MM.1S (cell line): ENCODE data around the gene STK32A.

Source experiments
- DNase-seq: peaks from one replicate; pipeline ENCODE4 v3.0.0-alpha.2; 2015
- H2AFZ ChIP-seq: fragments of 300-600 bp; sonication (generic); 2 replicates; pipeline ENCODE4 v1.6.0; 2016; ENCODE audit warnings: antibody characterized with exemption, low read length
- H3F3A ChIP-seq: fragments of 300-600 bp; sonication (generic); 2 replicates; pipeline ENCODE4 v1.6.1; 2016; ENCODE audit warnings: mild to moderate bottlenecking, antibody characterized with exemption, low read length, moderate library complexity, mixed read lengths; ENCODE audit not compliant: insufficient read depth
- H3K27ac ChIP-seq: fragments of 300-600 bp; sonication (generic); 2 replicates; pipeline ENCODE4 v1.5.1; 2016; ENCODE audit warnings: mild to moderate bottlenecking, low read length
- H3K27me3 ChIP-seq: fragments of 300-600 bp; sonication (generic); replicated peaks from 2 replicates; pipeline ENCODE4 v1.6.0; 2016; ENCODE audit warnings: low read length; ENCODE audit not compliant: insufficient read depth
- H3K36me3 ChIP-seq: fragments of 300-600 bp; sonication (generic); replicated peaks from 2 replicates; pipeline ENCODE4 v1.6.1; 2016; ENCODE audit warnings: mild to moderate bottlenecking, low read length, mixed read lengths; ENCODE audit not compliant: insufficient read depth
- H3K4me1 ChIP-seq: fragments of 300-600 bp; sonication (generic); 2 replicates; pipeline ENCODE4 v1.6.1; 2016; ENCODE audit warnings: low read length, mixed read lengths
- H3K4me2 ChIP-seq: fragments of 300-600 bp; sonication (generic); 2 replicates; pipeline ENCODE4 v1.6.0; 2016; ENCODE audit warnings: low read depth, low read length
- H3K4me3 ChIP-seq: fragments of 300-600 bp; sonication (generic); 2 replicates; pipeline ENCODE4 v1.5.1; 2016; ENCODE audit warnings: low read length, mixed read lengths
- H3K79me2 ChIP-seq: fragments of 300-600 bp; sonication (generic); 2 replicates; pipeline ENCODE4 v1.6.1; 2016; ENCODE audit warnings: mixed run types, low read length, mixed read lengths
- H3K9ac ChIP-seq: fragments of 300-600 bp; sonication (generic); 2 replicates; pipeline ENCODE4 v1.6.1; 2016; ENCODE audit warnings: low read length, mixed read lengths
- H3K9me2 ChIP-seq: fragments of 300-600 bp; sonication (generic); replicated peaks from 2 replicates; pipeline ENCODE4 v1.6.1; 2016; ENCODE audit warnings: mild to moderate bottlenecking, low read length, mixed read lengths; ENCODE audit not compliant: insufficient read depth
- H3K9me3 ChIP-seq: fragments of 300-600 bp; sonication (generic); replicated peaks from 2 replicates; pipeline ENCODE4 v1.6.1; 2016; ENCODE audit warnings: mild to moderate bottlenecking, low read length, mixed read lengths; ENCODE audit not compliant: insufficient read depth
- H4K20me1 ChIP-seq: fragments of 300-600 bp; sonication (generic); 2 replicates; pipeline ENCODE4 v1.6.1; 2016; ENCODE audit warnings: mild to moderate bottlenecking, low read length, moderate library complexity, mixed read lengths; ENCODE audit not compliant: insufficient read depth
- EZH2 ChIP-seq: fragments of 300-600 bp; sonication (generic); optimal IDR thresholded peaks from 2 replicates; pipeline ENCODE3; 2017; ENCODE audit warnings: low read depth, mild to moderate bottlenecking, antibody characterized with exemption, low read length, mixed read lengths
- EZH2phosphoT487 ChIP-seq: fragments of 300-600 bp; sonication (generic); IDR thresholded peaks from 2 replicates; pipeline ENCODE4 v1.6.1; 2018; ENCODE audit warnings: antibody characterized with exemption, low read length
- TF ChIP-seq, protein P1 (sequence below): fragments of 300-600 bp; sonication (generic); IDR thresholded peaks from 2 replicates; pipeline ENCODE4 v1.5.1; 2016; ENCODE audit warnings: antibody characterized with exemption, low read length, mixed read lengths

The STK32A gene

DNA sequence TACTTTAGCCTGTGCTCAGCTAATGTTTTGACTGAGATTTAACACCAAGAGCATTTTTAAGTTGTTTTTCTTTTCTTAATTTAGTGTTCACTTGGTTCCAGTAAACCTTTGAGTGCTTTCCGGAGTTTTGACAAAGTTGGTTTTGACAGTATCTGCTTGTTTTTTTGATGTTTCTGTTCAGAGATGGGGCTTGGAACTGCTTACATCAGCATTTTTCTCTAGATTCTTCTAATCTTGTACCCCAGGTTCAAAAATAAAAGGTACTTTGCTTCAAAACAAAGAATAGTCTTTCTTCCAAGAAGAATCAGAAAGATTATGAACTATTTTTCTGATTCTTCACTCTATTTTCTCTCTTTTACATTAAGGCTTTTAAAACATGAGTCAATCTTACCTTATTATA lies 142.9 kb downstream of the STK32A start:
- H3K4me1 ChIP-seq: no peaks in the 10 kb centered on the region

DNA sequence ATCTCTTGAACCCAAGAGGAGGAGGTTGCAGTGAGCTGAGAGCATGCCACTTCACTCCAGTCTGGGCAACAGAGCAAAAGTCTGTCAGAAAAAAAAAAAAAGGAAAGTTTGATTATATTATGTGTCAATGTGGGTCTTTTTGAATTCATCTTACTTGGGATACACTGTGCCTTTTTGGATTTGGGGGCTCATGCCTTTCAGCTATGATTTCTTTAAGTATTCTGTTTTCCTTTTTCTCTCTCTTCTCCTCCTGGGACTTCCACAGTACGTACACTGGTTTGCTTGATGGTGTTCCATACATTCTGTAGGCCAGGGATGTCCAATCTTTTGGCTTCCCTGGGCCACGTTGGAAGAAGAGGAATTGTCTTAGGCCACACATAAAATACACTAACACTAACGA lies 146.7 kb downstream of the STK32A start:
- H3K4me1 ChIP-seq: no peaks in the 10 kb centered on the region
- no peaks in the 10 kb centered on the region for H3F3A ChIP-seq
- no peak for DNase-seq
- no peak overlapping the region for H3K4me2 ChIP-seq
- no peaks in the 10 kb centered on the region for H4K20me1 ChIP-seq
- TF ChIP-seq EZH2phosphoT487 (no peak), EZH2 (no peak)
- TF ChIP-seq, protein P1, sequence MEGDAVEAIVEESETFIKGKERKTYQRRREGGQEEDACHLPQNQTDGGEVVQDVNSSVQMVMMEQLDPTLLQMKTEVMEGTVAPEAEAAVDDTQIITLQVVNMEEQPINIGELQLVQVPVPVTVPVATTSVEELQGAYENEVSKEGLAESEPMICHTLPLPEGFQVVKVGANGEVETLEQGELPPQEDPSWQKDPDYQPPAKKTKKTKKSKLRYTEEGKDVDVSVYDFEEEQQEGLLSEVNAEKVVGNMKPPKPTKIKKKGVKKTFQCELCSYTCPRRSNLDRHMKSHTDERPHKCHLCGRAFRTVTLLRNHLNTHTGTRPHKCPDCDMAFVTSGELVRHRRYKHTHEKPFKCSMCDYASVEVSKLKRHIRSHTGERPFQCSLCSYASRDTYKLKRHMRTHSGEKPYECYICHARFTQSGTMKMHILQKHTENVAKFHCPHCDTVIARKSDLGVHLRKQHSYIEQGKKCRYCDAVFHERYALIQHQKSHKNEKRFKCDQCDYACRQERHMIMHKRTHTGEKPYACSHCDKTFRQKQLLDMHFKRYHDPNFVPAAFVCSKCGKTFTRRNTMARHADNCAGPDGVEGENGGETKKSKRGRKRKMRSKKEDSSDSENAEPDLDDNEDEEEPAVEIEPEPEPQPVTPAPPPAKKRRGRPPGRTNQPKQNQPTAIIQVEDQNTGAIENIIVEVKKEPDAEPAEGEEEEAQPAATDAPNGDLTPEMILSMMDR: no peak
- no peaks in the 10 kb centered on the region for H3K27me3 ChIP-seq
- no peaks in the 10 kb centered on the region for H3K79me2 ChIP-seq
- no peak overlapping the region for H3K4me3 ChIP-seq
- no peak overlapping the region for H3K27ac ChIP-seq
- no peak overlapping the region for H2AFZ ChIP-seq
- H3K9me3 ChIP-seq: no peaks in the 10 kb centered on the region
- H3K36me3 ChIP-seq: no peaks in the 10 kb centered on the region
- H3K9ac ChIP-seq: no peak overlapping the region
- no peaks in the 10 kb centered on the region; the same call in 1 of the 2 replicates for H3K9me2 ChIP-seq

More for the DNA sequence above, 142.9 kb downstream of the STK32A start:
- Histone ChIP-seq H3K27me3 (no peaks in the 10 kb centered on the region), H3K27ac (no peak overlapping the region), H4K20me1 (no peaks in the 10 kb centered on the region), H3K9me3 (no peaks in the 10 kb centered on the region), H3K4me2 (no peak overlapping the region), H3K9ac (no peak overlapping the region), H3F3A (no peaks in the 10 kb centered on the region), H2AFZ (no peak overlapping the region), H3K36me3 (no peaks in the 10 kb centered on the region), H3K9me2 (no peaks in the 10 kb centered on the region), H3K4me3 (no peak overlapping the region), H3K79me2 (no peaks in the 10 kb centered on the region)
- TF ChIP-seq EZH2phosphoT487 (no peak), EZH2 (no peak)
- TF ChIP-seq, protein P1: no peak
- no peak for DNase-seq

DNA sequence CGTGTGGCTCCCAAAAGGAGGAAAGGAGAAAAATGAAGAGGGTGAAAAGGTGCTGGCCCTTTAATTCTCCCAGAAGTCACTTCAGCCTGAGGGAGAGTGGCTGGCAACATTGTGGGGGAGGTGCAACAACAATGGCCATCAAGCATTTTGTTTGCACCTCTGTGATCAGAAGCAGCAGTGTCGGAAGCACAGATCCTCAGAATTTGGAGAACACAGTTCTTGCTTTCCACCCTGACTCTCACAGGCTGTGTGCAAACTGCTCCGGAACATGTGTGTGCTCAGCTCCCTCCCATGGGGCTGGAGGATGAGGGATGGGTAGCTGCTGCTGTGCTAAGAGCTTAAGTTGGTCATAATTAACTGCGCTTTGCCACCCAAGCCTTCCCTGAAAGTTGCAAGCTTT lies 147.9 kb downstream of the STK32A start:
- Histone ChIP-seq H3K27me3 (no peaks in the 10 kb centered on the region), H3K4me2 (no peak overlapping the region), H3K9me2 (no peaks in the 10 kb centered on the region; the same call in 1 of the 2 replicates), H3K27ac (no peak overlapping the region), H3K79me2 (no peaks in the 10 kb centered on the region), H4K20me1 (no peaks in the 10 kb centered on the region), H3K36me3 (no peaks in the 10 kb centered on the region), H3F3A (no peaks in the 10 kb centered on the region), H3K9me3 (no peaks in the 10 kb centered on the region), H3K4me1 (no peaks in the 10 kb centered on the region), H3K4me3 (no peak overlapping the region; the same call in 1 of the 2 replicates), H3K9ac (no peak overlapping the region), H2AFZ (0 out of 2 replicates have a peak overlapping the region, but pooled peaks have one; percentile 27)
- DNase-seq: no peak
- TF ChIP-seq EZH2 (no peak), EZH2phosphoT487 (no peak)
- TF ChIP-seq, protein P1: no peak
